Ovary (tissue), 3 donors: Measurements from ENCODE around the gene NEK2.

Experiments
- EP300 ChIP-seq: sonication (generic); formaldehyde crosslinking; IDR thresholded peaks from one replicate; pipeline ENCODE4 v1.6.1; 2017; ENCODE audit warnings: antibody characterized with exemption
- POLR2A ChIP-seq: fragments of 450-650 bp; IDR thresholded peaks from one replicate; pipeline ENCODE4 v1.6.1; 2017; ENCODE audit warnings: antibody characterized with exemption, mild to moderate bottlenecking, moderate library complexity
- TF ChIP-seq, protein P1 (sequence below), 3 donors: fragments of 450-650 bp in 2 of 3; fragments of 200-600 bp in 1 of 3; IDR thresholded peaks; one replicate each; pipeline versions ENCODE4 v1.5.1 to v1.8.0; 2016 to 2022; ENCODE audit warnings: antibody characterized with exemption in 3 of 3, mild to moderate bottlenecking in 1 of 3
- donor health status: DM: no; HTN: no; CAD: no.

DNA sequence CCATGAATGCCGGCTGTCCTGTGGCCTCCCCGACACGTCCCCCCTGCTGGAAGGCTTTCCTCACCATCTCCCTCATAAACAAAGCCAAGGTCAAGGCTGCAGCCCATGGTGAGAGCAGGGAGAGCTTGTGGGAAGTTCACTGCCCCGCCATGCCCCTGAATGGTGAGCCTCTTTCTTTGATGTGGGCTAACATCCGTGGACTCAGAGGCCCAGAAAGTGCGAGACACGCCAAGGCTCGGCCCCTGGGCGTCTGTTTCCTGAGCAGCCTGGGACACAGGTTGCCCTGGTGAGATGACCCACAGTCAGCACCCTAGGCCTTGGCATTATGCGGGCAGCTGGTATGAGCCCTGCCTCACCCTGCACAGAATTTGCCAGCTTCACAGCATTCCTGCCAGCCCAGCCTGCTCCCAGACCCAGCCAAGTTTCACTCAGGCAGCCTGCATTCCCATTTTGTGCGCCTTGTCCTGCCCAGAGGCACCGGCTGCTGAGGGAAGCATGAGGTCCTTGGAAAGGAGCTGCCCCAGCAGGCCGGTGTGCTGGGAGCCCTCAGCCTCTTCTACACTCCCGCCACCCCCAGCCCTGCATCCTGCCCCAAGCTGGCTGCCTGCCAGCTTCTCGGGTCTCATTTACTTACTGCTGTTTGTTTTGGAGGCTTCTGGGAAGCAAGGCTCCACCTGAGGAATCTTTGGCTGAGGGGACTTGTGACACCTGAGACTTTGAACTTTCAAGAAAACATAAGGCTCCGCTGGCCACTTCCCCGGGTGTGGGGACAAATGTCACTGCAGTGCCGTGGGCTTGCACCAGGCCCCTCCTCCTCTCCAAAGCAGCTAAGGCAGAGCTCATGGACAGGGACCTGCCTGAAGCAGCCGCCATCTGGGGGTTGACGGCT lies 31.9 kb downstream of the NEK2 start:
- TF ChIP-seq, protein P1, sequence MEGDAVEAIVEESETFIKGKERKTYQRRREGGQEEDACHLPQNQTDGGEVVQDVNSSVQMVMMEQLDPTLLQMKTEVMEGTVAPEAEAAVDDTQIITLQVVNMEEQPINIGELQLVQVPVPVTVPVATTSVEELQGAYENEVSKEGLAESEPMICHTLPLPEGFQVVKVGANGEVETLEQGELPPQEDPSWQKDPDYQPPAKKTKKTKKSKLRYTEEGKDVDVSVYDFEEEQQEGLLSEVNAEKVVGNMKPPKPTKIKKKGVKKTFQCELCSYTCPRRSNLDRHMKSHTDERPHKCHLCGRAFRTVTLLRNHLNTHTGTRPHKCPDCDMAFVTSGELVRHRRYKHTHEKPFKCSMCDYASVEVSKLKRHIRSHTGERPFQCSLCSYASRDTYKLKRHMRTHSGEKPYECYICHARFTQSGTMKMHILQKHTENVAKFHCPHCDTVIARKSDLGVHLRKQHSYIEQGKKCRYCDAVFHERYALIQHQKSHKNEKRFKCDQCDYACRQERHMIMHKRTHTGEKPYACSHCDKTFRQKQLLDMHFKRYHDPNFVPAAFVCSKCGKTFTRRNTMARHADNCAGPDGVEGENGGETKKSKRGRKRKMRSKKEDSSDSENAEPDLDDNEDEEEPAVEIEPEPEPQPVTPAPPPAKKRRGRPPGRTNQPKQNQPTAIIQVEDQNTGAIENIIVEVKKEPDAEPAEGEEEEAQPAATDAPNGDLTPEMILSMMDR (IDR thresholded peaks at IDR 0.05), result no peak
- TF ChIP-seq POLR2A (no peak), EP300 (no peak)
